ENCODE data around the gene METTL2B. TPM values are rescaled to one million over a fixed set of nuclear protein-coding genes. Genes with fewer than 3 reads are reported as not detected.
"Not testable (repeated sequence)": the region's sequence is repeated elsewhere in the genome, so short reads cannot be mapped to it uniquely, and the experiment has no call there.

METTL2B gene
- total and polyA plus RNA-seq, 4 experiments from 2014 or later: 13.2 to 32.8 (median 25.2) TPM

GRCh38 chr7:128525584-128525983 is 49.0 kb downstream of the METTL2B start:
- H3K27me3 ChIP-seq (ENCODE audit: insufficient read depth, low read length); H3K27ac ChIP-seq (ENCODE audit: low read depth, low read length); H3K9me3 Mint-ChIP-seq; H3K36me3 Mint-ChIP-seq; H3K36me3 ChIP-seq (ENCODE audit: insufficient read depth, low read length); POLR2A ChIA-PET (ENCODE audit: partially characterized antibody); H3K27me3 Mint-ChIP-seq; H3K9me3 ChIP-seq (ENCODE audit: control insufficient read depth in 1 of 2, low read length in 2 of 2); intact Hi-C loops (cut with micrococcal nuclease); CTCF ChIA-PET (ENCODE audit: partially characterized antibody); DNase-seq; H3K4me3 ChIP-seq (ENCODE audit: low read length in 2 of 2): not testable (repeated sequence)
- H3K27ac Mint-ChIP-seq: peak overlapping the region in 6 of 7 donors; percentile 1 to 85 (median 58)
- H3K4me1 Mint-ChIP-seq: peaks cover 16 to 23% (median 19%) of the 10 kb centered on the region in 4 donors
- peak overlapping the region in 1 of 8 donors; percentile 61 for H3K4me3 Mint-ChIP-seq
- H3K4me1 ChIP-seq (ENCODE audit: insufficient read depth, low read length): peaks cover 19% of the 10 kb centered on the region

GRCh38 chr7:128526062-128526466 is 49.5 kb downstream of the METTL2B start:
- H3K27me3 Mint-ChIP-seq; H3K27ac ChIP-seq (ENCODE audit: low read depth, low read length); intact Hi-C loops (cut with micrococcal nuclease); H3K36me3 Mint-ChIP-seq; POLR2A ChIA-PET (ENCODE audit: partially characterized antibody); H3K9me3 Mint-ChIP-seq; H3K36me3 ChIP-seq (ENCODE audit: insufficient read depth, low read length); H3K9me3 ChIP-seq (ENCODE audit: control insufficient read depth in 1 of 2, low read length in 2 of 2); CTCF ChIA-PET (ENCODE audit: partially characterized antibody); H3K4me3 ChIP-seq (ENCODE audit: low read length in 2 of 2); DNase-seq; H3K4me3 Mint-ChIP-seq; H3K27me3 ChIP-seq (ENCODE audit: insufficient read depth, low read length): not testable (repeated sequence)
- peaks cover 19% of the 10 kb centered on the region for H3K4me1 ChIP-seq (ENCODE audit: insufficient read depth, low read length)
- Mint-ChIP-seq H3K4me1 (peaks cover 16 to 23% (median 19%) of the 10 kb centered on the region in 4 donors), H3K27ac (peak overlapping the region in 1 of 7 donors; percentile 33)

- H3K36me3 ChIP-seq (ENCODE audit: insufficient read depth, low read length); H3K9me3 ChIP-seq (ENCODE audit: control insufficient read depth in 1 of 2, low read length in 2 of 2); POLR2A ChIA-PET (ENCODE audit: partially characterized antibody); CTCF ChIA-PET (ENCODE audit: partially characterized antibody); DNase-seq; H3K9me3 Mint-ChIP-seq; H3K27ac ChIP-seq (ENCODE audit: low read depth, low read length); H3K27me3 Mint-ChIP-seq; H3K27me3 ChIP-seq (ENCODE audit: insufficient read depth, low read length); H3K4me3 ChIP-seq (ENCODE audit: low read length in 2 of 2); intact Hi-C loops (cut with micrococcal nuclease): not testable (repeated sequence)
- H3K4me3 Mint-ChIP-seq: peak overlapping the region in 4 of 8 donors; percentile 14 to 45 (median 32)
- H3K4me1 Mint-ChIP-seq: peaks cover 22 to 29% (median 27%) of the 10 kb centered on the region in 4 donors
- H3K27ac Mint-ChIP-seq: peak overlapping the region in 2 of 7 donors; percentile 51 to 92
- H3K4me1 ChIP-seq (ENCODE audit: insufficient read depth, low read length): peaks cover 27% of the 10 kb centered on the region
- peaks cover 9 to 18% of the 10 kb centered on the region in 2 donors for H3K36me3 Mint-ChIP-seq
These were observed 52.6 kb downstream of the METTL2B start for GRCh38 chr7:128529191-128529590.

GRCh38 chr7:128530121-128530854 is 53.7 kb downstream of the METTL2B start:
- H3K27ac ChIP-seq (ENCODE audit: low read depth, low read length): peak overlapping the region; percentile 77
- H3K27me3 ChIP-seq (ENCODE audit: insufficient read depth, low read length); POLR2A ChIA-PET (ENCODE audit: partially characterized antibody); CTCF ChIA-PET (ENCODE audit: partially characterized antibody); H3K36me3 ChIP-seq (ENCODE audit: insufficient read depth, low read length); H3K9me3 Mint-ChIP-seq; H3K27me3 Mint-ChIP-seq; H3K9me3 ChIP-seq (ENCODE audit: control insufficient read depth in 1 of 2, low read length in 2 of 2): not testable (repeated sequence)
- H3K4me3 ChIP-seq (ENCODE audit: low read length in 2 of 2): peak overlapping the region in 1 of 2 donors; percentile 54
- Mint-ChIP-seq H3K36me3 (peaks cover 9 to 24% of the 10 kb centered on the region in 2 donors), H3K27ac (peak overlapping the region; percentile 90 to 96 (median 92)), H3K4me1 (peaks cover 26 to 36% (median 32%) of the 10 kb centered on the region in 4 donors), H3K4me3 (peak overlapping the region; percentile 85 to 94 (median 88))
- H3K4me1 ChIP-seq (ENCODE audit: insufficient read depth, low read length): peaks cover 28% of the 10 kb centered on the region
- peak; percentile 52 to 68 (median 53) for DNase-seq
- intact Hi-C loops (cut with micrococcal nuclease): loop anchor here (2.0 kb wide), 1 partner anchor 53 kb away; the partner anchor contains the start of gene METTL2B

DNA sequence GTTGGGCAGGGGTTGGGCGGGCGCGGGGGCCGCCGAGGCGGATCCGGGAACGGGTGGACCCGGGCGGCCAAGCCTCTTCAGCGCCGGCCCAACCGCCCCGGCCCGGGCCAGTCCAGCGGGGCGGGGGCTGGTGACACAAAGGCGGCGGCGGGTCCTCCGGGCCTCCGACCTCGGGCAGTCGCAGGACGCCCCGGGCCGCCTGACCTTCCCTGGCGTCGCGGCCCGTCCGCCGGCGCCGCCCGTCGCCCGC is 54.2 kb downstream of the METTL2B start:
- intact Hi-C loops (cut with micrococcal nuclease): loop anchor here (2.0 kb wide), 1 partner anchor 54 kb away; the partner anchor contains the start of gene METTL2B
- peak overlapping the region in 1 of 7 donors; percentile 93 for H3K27ac Mint-ChIP-seq
- H3K4me1 Mint-ChIP-seq: peaks cover 27 to 41% (median 34%) of the 10 kb centered on the region in 4 donors
- Histone ChIP-seq H3K36me3 (ENCODE audit: insufficient read depth, low read length) (no peaks in the 10 kb centered on the region), H3K27ac (ENCODE audit: low read depth, low read length) (peak overlapping the region; percentile 77), H3K4me1 (ENCODE audit: insufficient read depth, low read length) (peaks cover 28% of the 10 kb centered on the region), H3K27me3 (ENCODE audit: insufficient read depth, low read length) (no peaks in the 10 kb centered on the region), H3K9me3 (ENCODE audit: control insufficient read depth in 1 of 2, low read length in 2 of 2) (no peaks in the 10 kb centered on the region), H3K4me3 (ENCODE audit: low read length in 2 of 2) (peak overlapping the region in 1 of 2 donors; percentile 54)
- ChIA-PET POLR2A (ENCODE audit: partially characterized antibody) (no interaction called here), CTCF (ENCODE audit: partially characterized antibody) (no interaction called here)
- peaks cover 13 to 29% of the 10 kb centered on the region in 2 donors for H3K36me3 Mint-ChIP-seq
- no peaks in the 10 kb centered on the region for H3K27me3 Mint-ChIP-seq
- no peaks in the 10 kb centered on the region for H3K9me3 Mint-ChIP-seq
- no peak for DNase-seq
- H3K4me3 Mint-ChIP-seq: peak overlapping the region in 1 of 8 donors; percentile 74

GRCh38 chr7:128531105-128531954 is 54.8 kb downstream of the METTL2B start:
- Histone ChIP-seq H3K4me1 (ENCODE audit: insufficient read depth, low read length) (peaks cover 28% of the 10 kb centered on the region), H3K27ac (ENCODE audit: low read depth, low read length) (peak overlapping the region; percentile 77), H3K4me3 (ENCODE audit: low read length in 2 of 2) (peak overlapping the region in 1 of 2 donors; percentile 54)
- CTCF ChIA-PET (ENCODE audit: partially characterized antibody); H3K27me3 ChIP-seq (ENCODE audit: insufficient read depth, low read length); H3K9me3 Mint-ChIP-seq; POLR2A ChIA-PET (ENCODE audit: partially characterized antibody); H3K9me3 ChIP-seq (ENCODE audit: control insufficient read depth in 1 of 2, low read length in 2 of 2); H3K27me3 Mint-ChIP-seq; H3K36me3 ChIP-seq (ENCODE audit: insufficient read depth, low read length): not testable (repeated sequence)
- Mint-ChIP-seq H3K4me3 (peak overlapping the region; percentile 31 to 75 (median 65)), H3K27ac (peak overlapping the region in 2 of 7 donors; percentile 66 to 93), H3K4me1 (peaks cover 27 to 42% (median 34%) of the 10 kb centered on the region in 4 donors), H3K36me3 (peaks cover 13 to 29% of the 10 kb centered on the region in 2 donors)
- DNase-seq: peak; percentile 82 to 87 (median 83)
- intact Hi-C loops (cut with micrococcal nuclease): loop anchor here (2.0 kb wide), 1 partner anchor 55 kb away; the partner anchor contains the start of gene METTL2B

- H3K9me3 ChIP-seq (ENCODE audit: control insufficient read depth in 1 of 2, low read length in 2 of 2); H3K27me3 Mint-ChIP-seq; H3K9me3 Mint-ChIP-seq; POLR2A ChIA-PET (ENCODE audit: partially characterized antibody); CTCF ChIA-PET (ENCODE audit: partially characterized antibody); H3K36me3 ChIP-seq (ENCODE audit: insufficient read depth, low read length); H3K27me3 ChIP-seq (ENCODE audit: insufficient read depth, low read length): not testable (repeated sequence)
- peak overlapping the region; percentile 29 to 54 for H3K4me3 ChIP-seq (ENCODE audit: low read length in 2 of 2)
- H3K4me3 Mint-ChIP-seq: peak overlapping the region; percentile 88 to 93 (median 91)
- peak overlapping the region; percentile 77 for H3K27ac ChIP-seq (ENCODE audit: low read depth, low read length)
- H3K4me1 Mint-ChIP-seq: peaks cover 27 to 47% (median 35%) of the 10 kb centered on the region in 4 donors
- peak in 3 of 5 donors; percentile 22 to 69 (median 28) for DNase-seq
- H3K36me3 Mint-ChIP-seq: peaks cover 13 to 31% of the 10 kb centered on the region in 2 donors
- intact Hi-C loops (cut with micrococcal nuclease): loop anchor here (2.0 kb wide), 1 partner anchor 55 kb away; the partner anchor contains the start of gene METTL2B
- peak overlapping the region; percentile 93 to 98 (median 95) for H3K27ac Mint-ChIP-seq
- H3K4me1 ChIP-seq (ENCODE audit: insufficient read depth, low read length): peaks cover 28% of the 10 kb centered on the region
These were observed 55.5 kb downstream of the METTL2B start for GRCh38 chr7:128531955-128532478.

Measured in CD4-positive, alpha-beta memory T cell (primary cell).